K562 (cell line): ENCODE results near the gene ABR. TPM values are rescaled to one million over a fixed set of nuclear protein-coding genes. Genes with fewer than 3 reads are reported as not detected.

ENCODE experiments used
- BACH1 ChIP-seq: fragments of 200-800 bp; sonication (Bioruptor generic); IDR thresholded peaks from 2 replicates; pipeline ENCODE4 v1.6.1; 2016; ENCODE audit warnings: missing genetic modification characterization, missing compliant biosample characterization
- CAMTA2 ChIP-seq: fragments of 250-450 bp; sonication (Bioruptor Pico); conservative IDR thresholded peaks from 2 replicates; pipeline ENCODE4 v1.5.1; 2022
- CBX1 ChIP-seq: sonication (generic); IDR thresholded peaks from 2 replicates; pipeline ENCODE4 v1.6.1; 2016; ENCODE audit warnings: antibody characterized with exemption, low read depth, mild to moderate bottlenecking
- CCAR2 ChIP-seq: fragments of 200-400 bp; formaldehyde crosslinking; IDR thresholded peaks from 2 replicates; pipeline ENCODE4 v1.6.1; 2017; ENCODE audit warnings: mild to moderate bottlenecking, low read depth, low read length
- CEBPB ChIP-seq: fragments of 450-650 bp; IDR thresholded peaks from 2 replicates; pipeline ENCODE4 v1.6.1; 2016; ENCODE audit warnings: missing genetic modification characterization, missing compliant biosample characterization
- DMBX1 ChIP-seq: fragments of 250-450 bp; sonication (Bioruptor Pico); IDR thresholded peaks from 2 replicates; pipeline ENCODE4 v1.8.0; 2022; ENCODE audit warnings: inconsistent platforms, mild to moderate bottlenecking, moderate library complexity, borderline replicate concordance
- ESRRA ChIP-seq: fragments of 450-650 bp; IDR thresholded peaks from 2 replicates; pipeline ENCODE4 v1.6.1; 2014; ENCODE audit warnings: low read depth, mild to moderate bottlenecking, moderate library complexity, borderline replicate concordance
- EWSR1 ChIP-seq: fragments of 450-650 bp; IDR thresholded peaks from 2 replicates; pipeline ENCODE4 v1.6.1; 2018; ENCODE audit warnings: borderline replicate concordance, mild to moderate bottlenecking, low read depth, moderate library complexity; ENCODE audit not compliant: partially characterized antibody
- MCM3 ChIP-seq: fragments of 450-650 bp; IDR thresholded peaks from 2 replicates; pipeline ENCODE4 v1.6.1; 2016
- MEF2A ChIP-seq: IDR thresholded peaks from 2 replicates; pipeline ENCODE4 v1.6.1; 2011; ENCODE audit warnings: low read depth, mild to moderate bottlenecking, low read length, moderate library complexity; ENCODE audit not compliant: control insufficient read depth
- PCBP1 ChIP-seq: fragments of 200-400 bp; formaldehyde crosslinking; IDR thresholded peaks from 2 replicates; pipeline ENCODE4 v1.6.1; 2018; ENCODE audit warnings: mild to moderate bottlenecking, low read depth, low read length; ENCODE audit not compliant: poor library complexity, severe bottlenecking
- PCBP2 ChIP-seq: fragments of 200-400 bp; formaldehyde crosslinking; IDR thresholded peaks from 2 replicates; pipeline ENCODE4 v1.6.1; 2018; ENCODE audit warnings: low read length, low read depth, mild to moderate bottlenecking, moderate library complexity; ENCODE audit not compliant: poor library complexity, severe bottlenecking
- SRSF1 ChIP-seq: fragments of 200-400 bp; formaldehyde crosslinking; IDR thresholded peaks from 2 replicates; pipeline ENCODE4 v1.6.1; 2017; ENCODE audit warnings: mild to moderate bottlenecking, low read depth, low read length, moderate library complexity
- TBL1XR1 ChIP-seq, 2 experiments: IDR thresholded peaks; 2 replicates each; pipeline ENCODE4 v1.6.1; 2012; ENCODE audit warnings: improper control_type of control experiment in 2 of 2, low read length in 2 of 2, mild to moderate bottlenecking in 1 of 2
- TCFL5 ChIP-seq: fragments of 250-450 bp; sonication (Bioruptor Pico); conservative IDR thresholded peaks from 2 replicates; pipeline ENCODE4 v1.6.1; 2021; ENCODE audit warnings: mild to moderate bottlenecking, moderate library complexity, matching md5 sums
- ZFP91 ChIP-seq: sonication (generic); formaldehyde crosslinking; IDR thresholded peaks from 2 replicates; pipeline ENCODE4 v1.8.0; 2022; ENCODE audit warnings: mild to moderate bottlenecking, missing genetic modification reagents
- ZFX ChIP-seq: sonication (generic); formaldehyde crosslinking; IDR thresholded peaks from 2 replicates; pipeline ENCODE4 v1.8.0; 2022; ENCODE audit warnings: mild to moderate bottlenecking, missing genetic modification reagents, moderate library complexity
- ZNF217 ChIP-seq: sonication (generic); formaldehyde crosslinking; IDR thresholded peaks from 2 replicates; pipeline ENCODE4 v1.8.0; 2022; ENCODE audit warnings: mild to moderate bottlenecking, missing genetic modification reagents
- ZNF507 ChIP-seq: conservative IDR thresholded peaks from 2 replicates; pipeline ENCODE4 v1.6.1; 2017; ENCODE audit warnings: missing genetic modification characterization, missing compliant biosample characterization
- ZNF778 ChIP-seq: fragments of 450-650 bp; formaldehyde crosslinking; IDR thresholded peaks from 2 replicates; pipeline ENCODE4 v1.4.0; 2020; ENCODE audit warnings: mild to moderate bottlenecking, moderate library complexity
- polyA plus RNA-seq, 8 experiments: library from polyadenylated mRNA; depleted of rRNA in 4 of 8; stranded (reverse) in 5 of 8; unstranded in 3 of 8; fragments of >200 nt; fragmentation: Nextera tagmentation in 2 of 8; fragmentation: Illumina TruSeq in 1 of 8; extraction: Ambion mirVana in 2 of 8; extraction: Trizol in 1 of 8; gene quantifications; 2 replicates each; pipeline versions ENCODE4 v1.2.1 to v1.2.3, GENCODE V29; 2011 to 2014; ENCODE audit warnings: inconsistent platforms in 1 of 8, missing spikeins in 1 of 8
- total RNA-seq, 7 experiments: library from RNA; depleted of rRNA in 6 of 7; stranded (reverse); fragments of >200 nt in 6 of 7; fragmentation: Illumina TruSeq in 2 of 7; extraction: Trizol in 2 of 7; gene quantifications; 2 replicates each; pipeline versions ENCODE4 v1.2.1 to v1.2.3, GENCODE V29; 2011 to 2021; ENCODE audit warnings: low replicate concordance in 1 of 7
- TF ChIP-seq, protein P1 (sequence below): fragments of 450-650 bp; formaldehyde crosslinking; IDR thresholded peaks from 2 replicates; pipeline ENCODE4 v1.4.0; 2020; ENCODE audit warnings: mild to moderate bottlenecking, moderate library complexity
- TF ChIP-seq, protein P2 (sequence below): fragments of 450-650 bp; IDR thresholded peaks from 2 replicates; pipeline ENCODE4 v1.7.0; 2016; ENCODE audit warnings: borderline replicate concordance
- TF ChIP-seq, protein P3 (sequence below): sonication (generic); formaldehyde crosslinking; IDR thresholded peaks from 2 replicates; pipeline ENCODE4 v1.9.0; 2022; ENCODE audit warnings: mild to moderate bottlenecking, missing genetic modification reagents

Gene ABR
- total and polyA plus RNA-seq, 9 of the 15 experiments (the other 6 are each of a cell fraction or from before 2014, with no cell fraction given): 0.07 to 1.6 (median 0.37) TPM; not detected in 1

- TF ChIP-seq BACH1 (tag): no peak; the same call in 1 of the 2 replicates
- 0 out of 4 replicates have a peak, but pooled peaks of 1 of the 2 experiments have one; percentile 72 for TF ChIP-seq TBL1XR1 (IDR thresholded peaks at IDR 0.05; ENCODE audit: low read length in 2 of 2)
- TF ChIP-seq DMBX1 (CRISPR knock-in tag): peak; percentile 56; the same call in 1 of the 2 replicates
- no peak for TF ChIP-seq PCBP1
- TF ChIP-seq, protein P1, sequence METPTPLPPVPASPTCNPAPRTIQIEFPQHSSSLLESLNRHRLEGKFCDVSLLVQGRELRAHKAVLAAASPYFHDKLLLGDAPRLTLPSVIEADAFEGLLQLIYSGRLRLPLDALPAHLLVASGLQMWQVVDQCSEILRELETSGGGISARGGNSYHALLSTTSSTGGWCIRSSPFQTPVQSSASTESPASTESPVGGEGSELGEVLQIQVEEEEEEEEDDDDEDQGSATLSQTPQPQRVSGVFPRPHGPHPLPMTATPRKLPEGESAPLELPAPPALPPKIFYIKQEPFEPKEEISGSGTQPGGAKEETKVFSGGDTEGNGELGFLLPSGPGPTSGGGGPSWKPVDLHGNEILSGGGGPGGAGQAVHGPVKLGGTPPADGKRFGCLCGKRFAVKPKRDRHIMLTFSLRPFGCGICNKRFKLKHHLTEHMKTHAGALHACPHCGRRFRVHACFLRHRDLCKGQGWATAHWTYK (CRISPR knock-in tag): no peak
- peak; percentile 26; the same call in 1 of the 2 replicates for TF ChIP-seq CEBPB (tag)
- TF ChIP-seq, protein P2, sequence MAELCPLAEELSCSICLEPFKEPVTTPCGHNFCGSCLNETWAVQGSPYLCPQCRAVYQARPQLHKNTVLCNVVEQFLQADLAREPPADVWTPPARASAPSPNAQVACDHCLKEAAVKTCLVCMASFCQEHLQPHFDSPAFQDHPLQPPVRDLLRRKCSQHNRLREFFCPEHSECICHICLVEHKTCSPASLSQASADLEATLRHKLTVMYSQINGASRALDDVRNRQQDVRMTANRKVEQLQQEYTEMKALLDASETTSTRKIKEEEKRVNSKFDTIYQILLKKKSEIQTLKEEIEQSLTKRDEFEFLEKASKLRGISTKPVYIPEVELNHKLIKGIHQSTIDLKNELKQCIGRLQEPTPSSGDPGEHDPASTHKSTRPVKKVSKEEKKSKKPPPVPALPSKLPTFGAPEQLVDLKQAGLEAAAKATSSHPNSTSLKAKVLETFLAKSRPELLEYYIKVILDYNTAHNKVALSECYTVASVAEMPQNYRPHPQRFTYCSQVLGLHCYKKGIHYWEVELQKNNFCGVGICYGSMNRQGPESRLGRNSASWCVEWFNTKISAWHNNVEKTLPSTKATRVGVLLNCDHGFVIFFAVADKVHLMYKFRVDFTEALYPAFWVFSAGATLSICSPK: no peak
- no peak for TF ChIP-seq PCBP2
- TF ChIP-seq EWSR1: no peak
- TF ChIP-seq ZNF217 (CRISPR knock-in tag): no peak
- no peak for TF ChIP-seq CAMTA2 (CRISPR knock-in tag)
- TF ChIP-seq, protein P3, sequence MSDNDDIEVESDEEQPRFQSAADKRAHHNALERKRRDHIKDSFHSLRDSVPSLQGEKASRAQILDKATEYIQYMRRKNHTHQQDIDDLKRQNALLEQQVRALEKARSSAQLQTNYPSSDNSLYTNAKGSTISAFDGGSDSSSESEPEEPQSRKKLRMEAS (CRISPR knock-in tag): peak; percentile 97
- no peak for TF ChIP-seq ZNF507 (tag)
- TF ChIP-seq SRSF1: no peak
- peak; percentile 46; the same call in 1 of the 2 replicates for TF ChIP-seq ESRRA
- no peak for TF ChIP-seq CBX1
- TF ChIP-seq MEF2A: no peak
- no peak for TF ChIP-seq TCFL5 (CRISPR knock-in tag)
- no peak for TF ChIP-seq ZFP91 (CRISPR knock-in tag)
- no peak for TF ChIP-seq CCAR2
- TF ChIP-seq MCM3: no peak
- TF ChIP-seq ZFX (CRISPR knock-in tag): peak; percentile 75
- TF ChIP-seq ZNF778: no peak
These were observed 183.0 kb downstream of the ABR start, which contains the start of gene TIMM22 (continued) for GRCh38 chr17:996554-997344.
